NCI-H345 (cell line): ENCODE data around the gene CTSW.

Experiments
- DNase-seq: peaks from one replicate; lab custom pipeline; 2025; lab: John Stamatoyannopoulos, UW

Gene CTSW

DNA sequence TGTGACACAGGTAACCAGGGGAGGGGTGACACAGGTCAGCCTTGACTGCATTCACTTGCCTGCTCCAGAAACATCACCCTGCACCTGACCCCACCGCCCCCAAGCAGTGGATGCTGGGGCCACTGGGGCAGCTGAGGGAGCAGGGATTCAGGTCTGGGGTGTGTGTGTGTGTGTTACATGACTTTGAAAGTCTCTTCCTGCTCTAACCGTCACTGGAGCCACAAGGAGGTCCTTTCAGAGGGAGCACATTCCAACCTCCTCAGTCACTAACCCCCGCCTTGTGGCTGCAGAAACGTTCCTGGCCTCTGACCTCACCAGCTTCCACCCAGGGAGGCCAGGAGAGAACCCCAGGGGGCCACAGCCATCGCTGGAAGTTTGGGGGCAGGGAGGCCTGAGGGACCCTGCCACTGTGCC is 23.4 kb downstream of the CTSW start:
- no peak for DNase-seq

GRCh38 chr11:65903715-65904114 is 24.1 kb downstream of the CTSW start:
- no peak for DNase-seq

- no peak for DNase-seq
Observed at GRCh38 chr11:65906602-65907001, 27.0 kb downstream of the CTSW start.

DNA sequence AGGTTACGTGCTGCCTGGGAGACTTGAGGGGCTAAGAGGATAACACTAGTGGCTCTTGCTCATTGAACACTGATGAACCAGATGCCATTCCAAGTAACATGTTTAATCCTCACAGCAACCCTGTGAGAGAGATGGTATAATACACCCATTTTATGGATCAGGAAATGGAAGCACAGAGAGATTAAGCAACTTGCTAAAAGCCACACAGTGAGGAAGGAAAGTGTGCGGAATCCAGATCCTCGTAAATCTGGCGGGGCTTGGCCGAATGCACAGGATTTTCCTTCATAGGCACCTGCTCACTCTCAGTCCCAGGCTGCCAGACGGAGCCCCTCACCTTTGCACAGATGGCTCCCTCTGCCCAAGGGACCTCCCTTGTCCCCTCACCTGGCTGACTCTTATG is 28.2 kb downstream of the CTSW start:
- no peak for DNase-seq

GRCh38 chr11:65911682-65912568 is 32.3 kb downstream of the CTSW start:
- peak; percentile 45 for DNase-seq

DNA sequence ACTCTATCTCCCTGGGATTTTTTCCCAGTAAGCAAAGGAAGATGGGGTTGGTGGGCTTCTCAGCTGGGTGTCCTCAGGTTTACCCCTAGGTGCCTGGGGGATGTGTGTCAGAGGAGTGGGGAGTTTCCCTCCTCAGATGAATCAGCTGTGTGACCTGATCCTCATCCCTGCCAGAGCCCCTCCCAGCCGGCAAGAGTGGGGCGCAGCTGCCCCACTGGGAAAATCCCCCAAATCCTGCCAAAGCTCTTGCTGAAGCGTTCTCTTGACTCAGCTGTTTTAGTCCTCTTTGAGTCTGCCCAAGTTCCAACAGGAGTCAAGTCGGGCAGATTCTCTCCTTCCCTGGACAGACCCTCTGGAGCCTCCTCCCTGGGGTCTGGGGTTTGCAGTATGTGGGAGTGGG is 33.2 kb downstream of the CTSW start:
- no peak for DNase-seq

DNA sequence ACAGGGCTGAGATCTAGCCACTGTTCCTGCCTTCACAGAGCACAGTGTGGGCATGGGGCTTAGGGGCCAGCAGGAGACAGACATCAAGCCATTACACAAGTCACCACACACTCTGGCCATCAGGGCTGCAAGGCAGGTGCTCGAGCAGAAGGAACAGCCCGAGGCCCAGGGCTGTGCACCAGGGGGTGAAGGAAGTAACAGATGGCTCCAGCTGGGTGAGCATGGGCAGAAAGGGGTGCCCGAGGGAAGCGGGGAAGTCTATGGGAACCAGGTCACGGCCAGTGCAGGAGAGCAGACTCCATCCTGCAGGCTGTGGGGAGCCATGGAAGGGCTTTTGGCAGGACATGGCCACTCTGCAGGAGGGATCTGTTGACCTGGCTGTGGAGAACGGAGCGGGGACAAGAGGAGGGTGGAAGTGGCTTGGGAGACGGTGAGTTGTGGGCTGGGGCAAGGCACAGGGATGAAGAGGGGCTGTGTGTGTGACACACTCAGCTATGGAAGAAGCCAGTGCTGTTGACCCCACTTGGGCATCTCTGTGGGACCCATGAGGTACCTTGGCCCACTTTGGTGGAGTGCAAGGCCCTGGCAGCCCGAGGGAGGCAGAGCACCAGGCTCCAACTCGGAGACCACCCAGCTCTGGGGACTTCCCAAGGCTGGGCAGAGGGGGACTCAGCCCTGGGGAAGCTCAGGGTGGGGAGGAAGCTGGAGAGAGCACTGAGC is 35.6 kb downstream of the CTSW start:
- no peak for DNase-seq

GRCh38 chr11:65915821-65916251 is 36.2 kb downstream of the CTSW start:
- no peak for DNase-seq

- no peak for DNase-seq
Observed at GRCh38 chr11:65916391-65916790, 36.8 kb downstream of the CTSW start.

GRCh38 chr11:65917077-65917433 is 37.4 kb downstream of the CTSW start:
- no peak for DNase-seq

DNA sequence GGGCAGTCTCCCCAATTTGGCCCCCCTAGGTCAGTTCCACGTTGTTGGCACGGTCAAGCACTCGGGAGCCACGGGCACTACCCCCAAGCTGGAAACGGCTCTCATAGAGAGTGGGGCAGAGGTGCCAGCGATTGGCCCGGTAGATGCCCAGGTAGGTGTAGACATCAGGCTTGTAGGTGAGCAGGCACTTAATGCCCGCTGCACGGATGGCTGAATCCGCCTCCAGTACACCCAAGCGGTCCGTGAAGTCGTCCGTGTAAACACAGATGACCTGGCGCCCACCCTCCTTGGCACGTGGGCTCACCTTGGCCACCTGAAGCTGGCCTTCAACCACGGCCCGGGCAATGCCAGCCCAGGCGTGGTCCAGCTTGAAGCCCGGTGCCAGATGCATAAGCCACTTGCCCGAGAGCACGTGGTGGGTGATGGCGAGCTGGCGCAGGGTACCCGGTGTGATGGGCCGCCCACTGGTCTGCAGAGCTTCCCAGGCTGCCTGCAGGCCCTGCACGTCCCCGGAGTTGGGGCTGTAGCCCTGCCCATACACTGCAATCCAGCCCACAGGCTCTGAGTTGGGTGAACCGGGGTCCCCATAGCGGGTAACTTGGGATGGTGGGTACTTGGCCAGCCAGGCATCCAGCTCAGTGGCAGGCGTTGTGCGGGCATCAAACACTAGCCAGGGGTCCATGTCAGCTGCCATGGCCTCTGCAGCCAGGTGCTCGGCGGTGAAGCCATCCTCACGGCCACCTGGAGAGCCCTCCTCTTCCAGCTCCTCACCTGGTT is 38.0 kb downstream of the CTSW start:
- no peak for DNase-seq

DNA sequence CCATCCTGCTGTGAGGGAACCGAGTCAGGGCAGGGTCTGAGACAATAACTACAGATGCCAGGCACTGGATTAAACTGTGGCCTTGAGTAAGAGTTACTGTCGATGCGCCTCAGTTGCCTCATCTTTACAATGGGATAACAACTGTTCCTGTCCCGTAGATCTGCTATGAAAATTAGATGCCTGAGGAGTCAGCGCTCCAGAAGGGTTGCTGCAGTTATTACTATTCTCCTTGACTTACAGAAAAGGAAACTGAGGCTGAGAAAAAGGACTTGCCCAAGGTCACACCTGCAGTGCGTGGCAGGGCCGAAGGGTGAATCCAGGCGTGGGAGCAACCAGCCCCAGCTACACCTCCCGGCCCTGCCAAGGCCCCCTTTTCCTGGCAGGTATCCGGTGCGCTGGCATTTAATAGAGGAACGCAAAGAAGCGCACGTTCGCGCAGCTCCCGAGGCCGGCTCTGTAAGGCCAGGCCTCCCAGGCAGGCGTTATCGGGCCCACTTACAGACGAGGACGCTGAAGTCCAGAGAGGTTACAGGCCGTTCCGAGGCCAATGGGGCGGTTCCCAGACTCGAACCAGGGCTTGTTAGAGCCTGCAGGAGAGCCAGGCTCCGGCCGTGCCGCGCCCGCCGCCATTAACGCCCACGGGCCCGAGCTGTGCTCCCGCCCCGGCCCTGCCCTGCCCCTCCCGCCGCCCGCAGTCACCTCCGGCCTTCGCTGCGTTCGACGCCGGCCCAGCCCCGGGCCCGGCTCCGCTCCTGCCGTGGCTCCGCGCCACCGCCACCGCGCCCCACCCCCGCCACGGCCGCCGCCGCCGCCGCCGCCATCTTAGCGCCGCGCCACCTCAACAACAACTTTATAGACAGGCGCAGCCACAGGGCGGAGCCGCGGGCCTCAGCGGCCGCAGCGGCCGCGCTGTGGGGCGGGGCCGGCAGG is 38.8 kb downstream of the CTSW start, which contains the start of gene C11orf68:
Gene C11orf68 (minus strand): TSS at position 852 of the 930 bp plus-strand sequence. CDS start 31 bp downstream, at position 821.
- no peak for DNase-seq

GRCh38 chr11:65919141-65919572 is 39.5 kb downstream of the CTSW start, which contains the start of gene DRAP1:
Gene DRAP1 (plus strand): TSS chr11:65919426. CDS start chr11:65919502, 76 bp downstream.
- peak; percentile 99 for DNase-seq

DNA sequence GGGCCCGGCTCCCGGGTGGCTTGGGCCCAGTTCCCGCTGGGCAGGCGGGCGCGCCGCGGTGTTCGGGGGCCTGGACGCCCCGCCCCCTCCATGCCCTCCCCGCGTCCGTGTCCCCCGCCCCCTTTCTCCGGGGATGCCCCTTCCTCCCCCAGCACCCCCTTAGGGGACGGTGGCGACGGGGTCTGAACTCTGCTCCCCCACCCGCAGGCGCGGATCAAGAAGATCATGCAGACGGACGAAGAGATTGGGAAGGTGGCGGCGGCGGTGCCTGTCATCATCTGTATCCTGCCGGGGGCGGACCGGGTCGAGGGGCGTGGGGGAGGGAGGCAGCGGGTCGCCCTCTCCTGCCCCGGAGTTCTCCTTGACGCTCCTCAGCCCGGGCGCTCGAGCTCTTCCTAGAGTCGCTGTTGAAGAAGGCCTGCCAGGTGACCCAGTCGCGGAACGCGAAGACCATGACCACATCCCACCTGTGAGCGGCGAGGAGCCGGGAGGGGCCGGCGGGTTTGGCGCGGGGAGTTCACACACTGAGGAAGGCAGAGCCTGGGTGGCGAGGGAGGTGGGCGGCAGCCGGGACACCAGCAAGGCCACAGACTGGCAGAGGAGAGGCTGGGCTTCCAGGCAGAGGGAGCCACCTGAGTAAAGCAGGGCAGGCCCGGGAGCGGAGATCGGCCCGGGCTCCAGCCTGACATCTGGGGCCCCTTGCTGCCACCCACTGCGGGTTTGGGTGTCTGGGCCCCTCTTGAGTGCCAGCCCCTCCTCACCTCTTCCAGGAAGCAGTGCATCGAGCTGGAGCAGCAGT is 40.1 kb downstream of the CTSW start:
- peak; percentile 49 for DNase-seq

DNA sequence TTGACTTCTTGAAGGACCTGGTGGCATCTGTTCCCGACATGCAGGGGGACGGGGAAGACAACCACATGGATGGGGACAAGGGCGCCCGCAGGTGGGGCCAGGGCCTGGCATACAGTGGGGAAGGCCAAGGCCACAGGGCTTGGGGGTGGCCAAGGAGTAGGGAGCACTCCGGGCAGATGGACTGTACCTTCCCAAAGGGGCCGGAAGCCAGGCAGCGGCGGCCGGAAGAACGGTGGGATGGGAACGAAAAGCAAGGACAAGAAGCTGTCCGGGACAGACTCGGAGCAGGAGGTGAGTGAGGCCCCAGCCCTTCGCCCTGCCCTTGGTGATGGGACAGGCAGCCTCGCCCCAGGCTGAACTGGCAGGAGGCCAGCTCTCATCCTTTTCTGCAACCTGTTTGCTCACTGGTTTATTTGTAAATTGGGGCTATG is 40.8 kb downstream of the CTSW start:
- no peak for DNase-seq

GRCh38 chr11:65921033-65921555 is 41.5 kb downstream of the CTSW start:
- DNase-seq, result no peak

GRCh38 chr11:65921876-65922275 is 42.2 kb downstream of the CTSW start:
- no peak for DNase-seq

GRCh38 chr11:65922565-65922964 is 42.9 kb downstream of the CTSW start:
- no peak for DNase-seq

DNA sequence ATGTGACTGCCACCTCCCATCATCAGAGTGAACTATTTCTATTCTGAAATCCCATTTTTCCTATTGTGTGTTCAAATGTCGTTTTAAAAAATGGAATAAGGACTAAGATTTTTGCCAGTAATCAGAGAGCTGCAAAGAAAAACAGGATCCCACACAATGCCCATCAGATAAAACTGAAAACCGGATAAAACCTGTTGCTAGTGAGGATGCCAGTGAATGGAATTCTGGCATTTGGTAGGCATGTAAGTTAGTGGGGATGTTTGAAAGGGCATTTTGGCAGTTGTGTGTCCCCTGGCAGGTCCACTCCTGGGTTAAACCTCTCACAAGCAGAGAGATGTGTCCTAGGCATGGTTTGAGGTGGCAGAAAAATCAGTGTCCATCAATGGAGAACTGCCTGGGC is 45.8 kb downstream of the CTSW start:
- no peak for DNase-seq

- no peak for DNase-seq
Observed at GRCh38 chr11:65927904-65928397, 48.3 kb downstream of the CTSW start.
